Measurements from ENCODE around the gene CCDC195.
"Not testable (repeated sequence)": the region's sequence is repeated elsewhere in the genome, so short reads cannot be mapped to it uniquely, and the experiment has no call there.

Gene CCDC195

DNA sequence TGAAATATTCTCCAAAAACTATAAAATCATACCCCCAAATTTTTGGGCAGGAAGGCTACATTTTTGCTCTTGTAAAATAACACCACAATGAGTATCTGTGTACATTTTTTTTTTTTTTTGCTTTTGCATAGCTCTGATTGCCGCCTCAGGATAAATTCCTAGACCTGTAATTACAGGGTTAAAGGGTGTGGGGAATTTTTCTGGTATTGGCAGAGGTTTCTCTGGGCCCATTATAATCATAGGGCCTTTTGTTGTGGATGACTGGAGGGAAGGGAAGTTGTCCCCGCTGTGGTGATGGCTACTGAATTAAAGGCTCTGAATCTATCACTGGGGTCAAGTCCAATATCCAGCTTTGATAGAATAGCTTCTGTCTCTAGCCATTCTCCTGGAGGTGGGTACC lies 26.6 kb downstream of the CCDC195 start:
- no peak for DNase-seq

DNA sequence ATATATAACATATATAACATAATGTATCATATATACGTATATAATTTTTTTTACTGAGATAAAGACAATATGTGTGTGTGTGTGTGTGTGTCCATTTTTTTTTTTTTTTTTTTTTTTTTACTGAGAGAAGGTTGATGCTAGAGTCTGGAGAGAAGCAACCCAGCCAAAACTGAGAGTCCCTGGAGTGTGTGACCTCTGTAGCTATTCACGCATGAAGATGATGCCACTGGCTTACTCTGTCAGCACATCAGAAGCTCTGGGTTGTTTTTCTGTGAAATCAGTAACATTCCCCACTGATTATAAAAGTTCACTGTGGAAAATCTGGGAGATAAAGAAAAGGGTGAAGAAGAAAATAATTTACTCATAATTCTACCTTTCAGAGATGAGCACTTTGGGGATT lies 27.2 kb downstream of the CCDC195 start:
- no peak for DNase-seq

DNA sequence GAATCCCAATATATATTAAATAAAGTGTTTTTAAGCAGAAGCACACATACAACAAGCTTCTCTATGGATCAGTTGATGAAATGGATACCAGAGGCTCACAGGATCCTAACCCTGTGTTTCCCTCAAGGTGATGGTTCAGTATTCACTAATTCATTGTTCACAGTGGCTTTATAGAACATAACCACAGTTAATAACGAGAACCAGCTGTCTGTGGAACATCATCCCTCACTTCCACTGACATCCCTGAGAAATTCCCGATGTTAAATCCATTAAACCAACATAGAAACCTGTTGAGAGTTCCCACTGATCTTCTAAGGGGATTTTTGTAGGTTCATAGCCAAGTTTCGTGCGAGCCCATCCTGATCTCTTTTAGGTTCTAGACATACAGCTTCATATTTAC lies 29.0 kb downstream of the CCDC195 start:
- no peak for DNase-seq

DNA sequence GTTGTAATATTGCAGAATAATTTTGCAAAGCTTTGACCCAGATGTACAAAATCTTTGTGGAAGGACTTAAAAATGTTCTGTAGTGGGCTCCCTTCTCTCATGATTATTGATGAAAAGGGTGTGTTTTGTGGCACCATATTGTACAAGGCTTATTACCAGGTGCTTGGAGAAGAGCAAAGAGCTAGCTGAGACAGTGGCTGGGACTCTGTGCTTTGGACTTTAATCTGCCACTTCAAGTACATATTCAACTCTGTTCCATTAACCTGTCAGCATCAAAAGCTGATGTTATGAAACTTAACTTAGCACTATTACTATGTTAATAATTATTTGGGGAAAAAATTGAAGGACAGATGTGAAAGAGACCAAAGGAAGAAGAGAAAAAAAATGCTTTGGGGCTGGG lies 31.0 kb downstream of the CCDC195 start:
- no peak for DNase-seq

DNA sequence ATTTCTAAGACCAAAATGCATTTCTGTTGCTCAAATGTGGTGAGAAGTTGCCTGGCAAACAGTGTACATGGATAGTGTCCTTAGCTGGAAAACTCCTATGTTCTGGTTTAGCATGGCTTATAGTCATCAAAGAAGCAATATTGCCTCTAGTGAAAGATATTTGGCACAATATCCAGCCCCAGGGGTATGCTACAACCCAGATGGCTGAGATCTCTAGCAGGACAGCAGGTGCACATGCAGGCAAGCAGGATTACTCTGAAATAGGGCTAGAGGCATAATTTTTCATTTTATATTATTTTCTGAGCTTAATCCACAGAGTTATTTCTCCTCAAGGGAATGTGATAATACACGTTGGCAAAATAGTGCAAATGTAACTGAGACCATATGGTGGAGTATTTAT lies 34.0 kb downstream of the CCDC195 start:
- DNase-seq = no peak

DNA sequence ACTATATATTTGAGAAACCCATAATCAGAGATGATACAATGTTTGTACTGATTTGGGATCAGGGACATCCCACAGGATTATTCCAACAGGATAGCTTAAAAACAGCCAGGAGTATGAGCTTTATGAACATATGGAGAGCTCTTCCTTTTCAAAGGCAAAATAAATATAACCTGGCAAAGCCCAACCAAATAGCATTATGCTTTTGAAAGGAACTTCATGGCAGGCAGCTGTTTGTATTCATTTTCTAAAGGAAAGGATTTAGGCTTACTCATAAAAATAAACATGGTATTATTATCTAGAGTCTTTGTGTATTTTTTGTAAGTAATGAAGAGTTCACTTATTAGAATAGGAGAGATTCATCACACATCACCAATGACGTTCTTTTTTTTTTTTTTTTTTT lies 44.4 kb downstream of the CCDC195 start:
- DNase-seq = no peak

DNA sequence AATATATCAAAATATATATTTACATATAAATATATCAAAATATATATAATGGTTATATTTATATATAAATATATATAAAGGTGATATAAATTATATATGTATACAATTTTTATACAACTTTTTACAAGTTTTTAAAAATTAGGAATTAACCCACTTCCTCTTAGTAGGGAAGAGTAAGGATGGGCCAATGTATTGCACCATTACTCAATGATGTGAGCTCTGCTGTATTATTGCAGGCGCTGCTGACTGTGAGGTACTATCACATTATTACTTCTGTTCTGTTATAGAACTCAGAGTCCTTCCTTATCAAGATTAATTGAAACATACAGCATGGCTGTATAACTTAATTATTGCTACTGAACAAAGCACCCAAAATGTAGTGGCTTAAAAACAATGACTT lies 46.0 kb downstream of the CCDC195 start:
- no peak for DNase-seq

DNA sequence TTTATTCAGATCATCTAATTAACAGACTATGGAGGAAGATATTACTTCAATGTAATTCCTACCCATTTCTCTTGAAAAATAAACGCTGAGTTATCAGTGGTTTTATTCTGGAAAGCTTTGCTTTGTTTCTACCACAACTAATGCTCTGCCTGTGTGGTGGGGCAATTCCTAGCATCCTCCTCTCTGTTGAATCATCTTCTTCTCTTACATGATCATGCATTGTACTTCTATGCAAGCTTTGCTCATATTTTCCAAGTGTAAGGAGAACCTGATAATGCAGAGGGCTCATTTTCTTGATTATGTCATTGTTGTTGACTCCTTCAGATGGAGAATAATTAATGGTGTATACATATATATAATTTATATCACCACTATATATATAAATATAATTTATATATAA lies 46.7 kb downstream of the CCDC195 start:
- DNase-seq = no peak

DNA sequence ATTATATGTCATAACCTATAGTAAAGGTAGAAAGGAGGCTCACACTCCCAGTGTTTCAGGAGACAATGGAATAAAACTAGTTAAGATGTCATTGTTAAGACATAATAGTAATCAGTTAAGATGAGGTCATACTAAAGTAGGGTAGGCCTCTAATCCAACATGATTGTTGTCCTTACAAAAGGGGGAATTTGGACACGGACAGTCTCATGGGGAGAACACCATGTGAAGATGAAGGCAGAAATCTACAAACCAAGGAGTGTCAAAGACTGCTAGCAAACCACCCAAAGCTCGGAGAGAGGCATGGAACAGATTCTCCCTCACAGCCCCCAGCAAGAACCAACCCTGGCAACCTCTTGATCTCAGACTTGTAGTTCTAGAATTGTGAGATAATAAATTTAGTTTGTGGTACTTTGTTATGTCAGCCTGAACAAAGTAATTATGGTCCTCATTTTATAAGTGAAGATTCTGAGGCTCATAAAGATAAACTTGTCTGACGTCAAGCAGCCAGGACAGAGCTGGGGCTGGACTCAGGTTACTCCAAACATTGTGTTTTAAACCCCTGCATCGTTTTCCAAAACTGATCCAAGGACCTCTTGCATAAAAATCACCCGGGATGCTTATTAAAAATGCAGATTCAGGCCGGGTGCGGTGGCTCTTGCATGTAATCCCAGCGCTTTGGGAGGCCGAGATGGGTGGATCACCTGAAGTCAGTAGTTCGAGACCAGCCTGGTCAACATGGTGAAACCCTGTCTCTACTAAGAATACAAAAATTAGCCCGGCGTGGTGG lies 47.8 kb downstream of the CCDC195 start:
- DNase-seq = no peak

DNA sequence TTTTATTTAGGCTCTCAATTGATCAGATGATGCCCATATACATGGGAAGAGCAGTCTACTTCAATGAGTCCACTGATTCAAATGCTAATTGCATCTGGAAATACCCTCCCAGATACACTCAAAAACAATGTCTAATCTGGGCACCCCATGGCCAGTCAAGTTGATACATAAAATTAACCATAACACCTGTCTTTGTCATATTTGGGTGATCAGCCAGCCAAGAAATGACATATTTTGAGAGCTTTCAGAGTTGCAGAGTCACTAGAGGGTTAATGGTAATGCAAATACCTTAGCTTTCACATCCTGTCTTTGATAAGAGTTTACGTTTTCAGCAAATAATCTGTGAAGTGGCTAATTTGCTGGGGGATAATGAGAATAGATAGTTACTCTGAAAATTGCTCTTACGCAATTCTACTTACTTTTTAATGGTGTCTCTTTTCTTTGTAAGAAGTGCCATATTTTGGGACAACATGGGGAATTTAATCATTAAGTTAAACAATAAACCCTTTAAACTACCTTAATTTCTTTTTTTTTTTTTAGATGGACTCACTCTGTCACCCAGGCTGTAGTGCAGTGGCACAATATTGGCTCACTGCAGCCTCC lies 49.1 kb downstream of the CCDC195 start:
- DNase-seq = no peak

DNA sequence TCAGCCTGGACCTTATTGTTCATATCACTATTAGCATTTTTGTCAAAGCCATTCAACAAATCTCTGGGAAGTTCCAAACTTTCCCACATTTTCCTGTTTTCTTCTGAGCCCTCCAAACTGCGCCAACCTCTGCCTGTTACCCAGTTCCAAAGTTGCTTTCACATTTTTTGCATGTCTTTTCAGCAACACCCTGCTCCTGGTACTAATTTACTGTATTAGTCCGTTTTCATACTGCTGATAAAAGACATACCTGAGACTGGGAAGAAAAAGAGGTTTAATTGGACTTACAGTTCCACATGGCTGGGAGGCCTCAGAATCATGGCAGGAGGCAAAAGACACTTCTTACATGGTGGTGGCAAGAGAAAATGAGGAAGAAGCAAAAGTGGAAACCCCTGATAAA lies 52.8 kb downstream of the CCDC195 start:
- DNase-seq = not testable (repeated sequence)

DNA sequence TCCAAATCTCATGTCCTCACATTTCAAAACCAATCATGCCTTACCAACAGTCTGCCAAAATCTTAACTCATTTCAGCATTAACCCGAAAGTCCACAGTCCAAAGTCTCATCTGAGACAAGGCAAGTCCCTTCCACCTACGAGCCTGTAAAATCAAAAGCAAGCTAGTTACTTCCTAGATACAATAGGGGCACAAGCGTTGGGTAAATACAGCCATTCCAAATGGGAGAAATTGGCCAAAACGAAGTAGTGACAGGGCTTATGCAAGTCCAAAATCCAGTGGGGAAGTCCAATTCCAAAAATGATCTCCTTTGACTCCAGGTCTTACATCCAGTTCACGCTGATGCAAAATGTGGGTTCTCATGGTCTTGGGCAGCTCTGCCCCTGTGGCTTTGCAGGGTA lies 54.5 kb downstream of the CCDC195 start:
- DNase-seq = not testable (repeated sequence)

DNA sequence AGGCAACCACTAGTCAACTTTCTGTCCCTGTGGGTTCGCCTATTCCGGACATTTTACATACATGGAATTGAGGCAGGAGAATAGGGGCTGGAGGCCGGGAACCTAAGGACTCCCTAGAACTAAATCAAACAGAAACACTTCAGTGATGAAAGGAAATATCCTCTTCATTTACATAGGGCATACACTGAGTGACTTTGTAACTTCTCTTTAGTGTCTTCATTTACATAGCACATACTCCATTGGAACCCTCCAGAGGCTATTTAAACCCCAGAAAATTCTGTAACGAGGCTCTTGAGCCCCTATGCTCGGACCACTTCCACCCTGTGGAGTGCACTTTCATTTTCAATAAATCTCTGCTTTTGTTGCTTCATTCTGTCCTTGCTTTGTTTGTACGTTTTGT lies 56.5 kb downstream of the CCDC195 start:
- no peak for DNase-seq

DNA sequence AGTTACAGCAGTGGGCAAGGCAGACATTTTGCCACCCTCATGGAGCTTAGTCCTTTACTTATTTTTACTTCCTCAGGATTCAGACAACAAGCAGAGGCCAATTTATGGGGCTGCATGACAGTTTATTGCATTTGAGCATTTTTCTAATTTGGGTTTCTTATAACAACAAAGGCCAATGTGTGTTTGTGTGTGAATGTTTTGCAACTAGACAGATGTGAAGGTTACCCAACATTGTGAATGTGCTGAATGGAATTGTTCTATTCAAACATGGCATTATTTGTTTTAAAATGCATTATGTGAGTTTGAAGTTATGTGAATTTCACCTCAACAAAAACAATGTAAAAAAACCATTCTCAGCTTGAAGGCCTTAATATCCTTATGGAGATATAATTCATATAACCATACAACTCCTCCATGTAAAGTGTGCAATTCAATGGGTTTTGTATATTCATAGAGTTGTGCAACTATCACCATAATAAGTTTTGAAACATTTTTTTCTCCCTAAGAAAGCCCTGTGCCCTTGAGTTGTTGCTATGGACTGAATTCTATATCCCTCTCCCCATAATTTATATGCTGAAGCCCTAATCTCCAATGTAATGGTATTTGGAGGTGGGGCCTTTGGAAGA lies 57.3 kb downstream of the CCDC195 start:
- no peak for DNase-seq

DNA sequence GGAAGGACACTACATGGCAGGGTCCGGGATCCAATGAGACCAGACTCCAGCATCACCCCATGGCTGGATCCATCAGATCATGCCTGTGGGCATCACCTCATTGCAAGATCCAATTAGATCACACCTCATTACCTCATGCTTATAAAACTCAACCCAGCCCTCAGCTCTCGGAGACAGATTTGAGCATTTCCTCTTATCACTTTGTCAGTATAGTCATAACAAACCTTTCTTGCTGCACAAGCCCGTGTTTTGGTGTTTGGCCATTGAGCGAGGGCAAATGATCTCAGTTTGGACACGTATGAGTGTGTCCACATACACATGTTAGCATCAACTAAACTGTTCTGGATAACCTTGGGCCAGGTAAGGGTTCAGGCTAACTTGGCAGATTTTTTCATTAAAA lies 58.8 kb downstream of the CCDC195 start:
- no peak for DNase-seq

DNA sequence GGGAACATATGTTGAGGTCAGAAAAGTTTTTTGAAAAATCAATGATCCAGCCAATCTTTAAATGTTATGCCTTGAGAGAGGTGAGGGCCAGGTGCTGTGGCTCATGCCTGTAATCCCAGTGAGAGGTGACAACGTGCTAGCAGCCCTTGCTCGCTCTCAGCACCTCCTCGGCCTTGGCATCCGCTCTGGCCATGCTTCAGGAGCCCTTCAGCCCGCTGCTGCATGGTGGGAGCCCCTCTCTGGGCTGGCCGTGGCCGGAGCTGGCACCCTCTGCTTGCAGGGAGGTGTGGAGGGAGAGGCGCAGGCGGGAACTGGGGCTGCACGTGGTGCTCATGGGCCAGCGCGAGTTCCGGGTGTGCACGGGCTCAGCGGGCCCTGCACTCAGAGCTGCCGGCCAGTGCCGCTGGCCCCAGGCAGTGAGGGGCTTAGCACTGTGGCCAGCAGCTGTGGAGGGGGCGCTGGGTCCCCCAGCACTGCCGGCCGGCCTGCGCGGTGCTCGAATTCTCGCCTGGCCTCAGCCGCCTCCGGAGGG lies 61.1 kb downstream of the CCDC195 start:
- DNase-seq = no peak

Data from hippocampal formation (tissue), 2 donors.